Activated CD4-positive, alpha-beta T cell treated with anti-CD3 and anti-CD28 coated beads, Interleukin-2, amount 50 U/mL, for 48 hours (primary cell): ENCODE results near the gene USP9X.
"Not testable (repeated sequence)": the region's sequence is repeated elsewhere in the genome, so short reads cannot be mapped to it uniquely, and the experiment has no call there.

Experiments used
- DNase-seq, 2 experiments: peaks; one replicate each; pipeline ENCODE4 v3.0.0-alpha.2; 2020

Gene USP9X

GRCh38 chrX:41087201-41087600 is 2.0 kb downstream of the USP9X start:
- DNase-seq = no peak

DNA sequence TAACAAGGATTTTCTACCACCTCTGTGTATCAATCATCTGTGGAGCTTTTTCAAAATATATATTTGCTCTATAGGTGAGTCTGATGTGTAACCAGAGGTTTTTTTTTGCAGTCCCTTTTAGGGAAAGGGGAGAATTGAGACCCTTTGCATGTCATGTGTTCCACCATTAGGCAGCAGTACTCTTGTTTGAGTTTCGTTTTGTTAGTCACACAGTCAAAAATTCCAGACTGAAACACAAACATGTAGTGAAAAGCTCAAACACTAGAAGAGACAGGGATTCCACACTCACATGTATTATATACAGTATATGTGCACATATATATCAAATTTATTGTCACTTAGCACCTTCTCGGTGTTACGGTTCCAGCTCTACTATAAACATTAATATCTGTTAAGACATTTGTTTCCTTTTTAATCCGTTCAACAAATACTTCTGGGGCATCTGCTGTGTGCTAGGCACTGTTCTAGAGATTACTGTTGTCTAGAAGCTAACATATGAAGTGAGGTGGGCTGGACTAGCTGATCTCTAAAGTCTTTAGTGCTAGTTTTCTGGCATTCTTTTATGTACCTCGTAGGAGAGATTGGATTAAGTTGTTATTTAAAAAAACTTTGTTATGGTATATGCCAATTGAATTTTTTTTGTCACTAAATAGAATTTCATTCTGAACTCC is 5.5 kb downstream of the USP9X start:
- DNase-seq = no peak

- DNase-seq = no peak
Observed at GRCh38 chrX:41092776-41093175, 7.5 kb downstream of the USP9X start.

- DNase-seq = no peak
Observed at GRCh38 chrX:41095174-41095573, 9.9 kb downstream of the USP9X start.

DNA sequence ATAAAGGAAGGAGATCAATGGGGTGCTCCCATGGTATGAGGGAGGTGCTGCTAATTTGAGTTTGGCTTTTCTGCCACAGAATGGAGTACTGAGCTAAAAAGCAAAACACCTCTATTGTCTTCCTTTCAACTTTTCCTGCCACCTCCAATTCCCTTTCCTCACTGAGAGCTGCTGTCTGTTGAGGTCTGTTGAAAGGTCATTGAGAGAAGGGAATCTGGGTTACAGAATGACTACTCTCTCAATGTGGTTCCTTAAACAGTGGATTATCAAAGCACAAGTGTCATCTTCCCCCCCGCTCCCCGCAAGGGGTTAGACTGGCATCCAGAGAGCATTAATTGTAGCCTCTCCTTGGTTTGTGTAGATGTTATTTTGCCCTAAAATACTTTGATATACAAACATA is 10.7 kb downstream of the USP9X start:
- no peak for DNase-seq

DNA sequence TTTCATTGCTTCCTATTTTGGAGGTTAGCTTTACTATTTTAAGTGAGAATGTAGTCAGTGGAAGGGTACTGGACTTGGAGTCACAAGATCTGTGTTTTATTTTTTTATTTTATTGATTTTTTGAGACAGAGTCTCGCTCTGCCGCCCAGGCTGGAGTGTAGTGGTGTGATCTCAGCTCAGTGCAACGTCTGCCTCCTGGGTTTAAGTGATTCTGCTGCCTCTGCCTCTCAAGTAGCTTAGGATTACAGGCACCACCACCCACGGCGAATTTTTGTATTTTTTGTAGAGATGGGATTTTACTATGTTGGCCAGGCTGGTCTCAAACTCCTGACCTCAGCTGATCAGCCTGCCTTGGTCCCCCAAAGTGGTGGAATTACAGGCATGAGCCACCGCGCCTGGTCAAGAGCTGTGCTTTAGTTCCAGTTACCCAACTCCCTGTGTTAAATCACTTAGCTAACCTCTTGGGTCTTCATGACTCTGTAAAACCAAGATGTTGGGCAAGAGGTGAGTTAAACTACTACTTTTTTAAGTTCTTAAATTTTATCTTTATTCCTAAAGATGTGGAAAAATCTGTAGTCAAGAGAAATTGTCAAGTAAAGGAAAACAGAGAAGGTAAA is 11.2 kb downstream of the USP9X start:
- no peak for DNase-seq

- no peak for DNase-seq
Observed at GRCh38 chrX:41097326-41097725, 12.1 kb downstream of the USP9X start.

DNA sequence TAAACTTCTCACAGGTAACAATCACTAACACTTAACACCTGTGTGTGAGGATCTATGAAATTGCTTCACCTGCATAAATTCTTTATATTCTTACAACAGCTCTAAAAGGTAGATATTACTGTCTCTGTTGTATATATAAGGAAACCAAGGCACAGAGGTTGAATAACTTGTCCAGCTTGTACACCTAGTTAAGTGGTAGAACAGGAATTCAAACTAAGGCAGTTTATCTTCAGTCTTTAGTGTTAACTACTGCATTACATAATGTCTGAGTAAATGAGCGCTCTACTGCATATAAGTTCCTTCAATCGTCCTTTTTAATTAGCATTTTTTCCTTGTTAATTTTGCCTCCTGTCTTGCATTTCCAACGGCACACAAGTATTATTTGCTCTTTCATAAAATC is 15.0 kb downstream of the USP9X start:
- no peak for DNase-seq

- DNase-seq = no peak
Observed at GRCh38 chrX:41100819-41101218, 15.6 kb downstream of the USP9X start.

- no peak for DNase-seq
Observed at GRCh38 chrX:41105005-41105404, 19.8 kb downstream of the USP9X start.

GRCh38 chrX:41106257-41106656 is 21.0 kb downstream of the USP9X start:
- not testable (repeated sequence) for DNase-seq

- no peak for DNase-seq
Observed at GRCh38 chrX:41108007-41108406, 22.8 kb downstream of the USP9X start.

GRCh38 chrX:41108463-41109205 is 23.4 kb downstream of the USP9X start:
- no peak for DNase-seq

- no peak for DNase-seq
Observed at GRCh38 chrX:41110801-41111625, 25.8 kb downstream of the USP9X start.

GRCh38 chrX:41115104-41115425 is 29.8 kb downstream of the USP9X start:
- peak in 1 of 2 experiments; percentile 15 for DNase-seq

DNA sequence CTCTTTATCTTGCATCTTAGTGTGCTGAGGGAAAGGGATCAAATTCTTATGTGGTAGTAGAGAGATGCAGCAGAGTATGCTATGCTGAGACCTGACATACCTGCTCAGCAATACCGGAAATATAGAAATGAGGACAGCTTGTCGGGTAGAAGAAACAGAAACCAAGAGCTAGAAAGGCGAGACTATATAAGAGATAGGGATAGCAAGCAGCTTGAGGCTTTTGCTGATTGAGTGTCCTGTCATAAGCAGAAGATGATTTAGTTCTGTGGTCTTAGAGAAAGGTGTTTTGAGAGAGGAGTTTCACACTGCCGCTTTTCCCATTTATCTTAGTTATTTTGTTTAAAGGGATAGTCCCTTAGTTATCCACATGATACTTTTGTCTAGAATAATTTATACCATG is 31.7 kb downstream of the USP9X start:
- no peak for DNase-seq

DNA sequence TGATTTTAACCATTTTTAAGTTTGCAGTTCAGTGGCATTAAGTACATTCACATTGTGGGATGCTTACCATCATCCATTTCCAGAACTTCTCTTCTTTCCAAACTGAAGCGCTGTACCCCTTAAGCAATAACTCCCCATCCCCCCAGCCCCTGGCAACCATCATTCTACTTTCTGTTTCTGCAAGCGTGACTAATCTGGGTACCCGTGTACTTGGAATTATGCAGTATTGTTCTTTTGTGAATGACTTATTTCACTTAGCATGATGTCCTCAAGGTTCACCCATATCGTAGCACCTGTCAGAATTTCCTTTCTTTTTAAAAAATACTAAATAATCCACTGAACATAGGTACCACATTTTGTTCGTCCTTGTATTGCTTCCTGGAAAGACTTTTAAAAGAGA is 32.9 kb downstream of the USP9X start:
- peak; percentile 34 to 43 for DNase-seq

DNA sequence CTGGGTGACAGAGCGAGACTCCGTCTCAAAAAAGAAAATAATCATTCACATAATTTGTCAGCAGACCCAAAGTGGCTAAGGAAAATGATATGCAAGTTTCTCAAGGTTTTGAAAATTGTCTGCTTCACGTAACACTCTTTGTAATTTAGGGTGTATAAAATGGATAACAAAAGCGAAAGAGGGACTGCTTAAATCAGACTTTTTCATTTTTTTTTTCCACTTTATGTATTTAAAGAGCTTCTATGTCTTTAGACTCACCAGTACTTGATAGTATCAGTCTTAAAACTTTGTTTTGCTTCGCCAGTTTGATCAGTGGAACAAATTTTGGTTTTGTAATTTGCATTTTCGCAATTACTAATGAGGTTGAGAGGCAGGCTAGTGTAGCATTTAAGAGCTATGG is 34.6 kb downstream of the USP9X start:
- no peak for DNase-seq

DNA sequence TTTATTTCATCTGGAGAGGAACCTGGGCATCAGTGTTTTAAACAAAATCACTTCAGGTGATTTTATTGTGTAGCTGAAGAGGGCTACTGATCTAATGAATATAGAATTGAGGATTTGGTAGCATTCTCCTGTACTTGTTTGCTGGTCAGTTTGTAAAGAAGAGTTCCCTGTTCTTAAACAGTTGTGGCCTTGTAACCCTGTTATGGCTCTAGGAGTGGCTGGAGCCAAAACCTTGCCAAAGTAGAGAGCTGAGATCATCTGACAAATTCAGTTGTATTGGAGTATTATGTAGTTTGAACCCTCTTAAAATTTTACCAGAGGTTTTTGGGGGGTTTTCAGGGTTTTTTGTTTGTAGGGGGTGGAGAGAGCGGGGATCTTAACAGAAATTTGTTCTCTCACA is 36.5 kb downstream of the USP9X start:
- DNase-seq = no peak

DNA sequence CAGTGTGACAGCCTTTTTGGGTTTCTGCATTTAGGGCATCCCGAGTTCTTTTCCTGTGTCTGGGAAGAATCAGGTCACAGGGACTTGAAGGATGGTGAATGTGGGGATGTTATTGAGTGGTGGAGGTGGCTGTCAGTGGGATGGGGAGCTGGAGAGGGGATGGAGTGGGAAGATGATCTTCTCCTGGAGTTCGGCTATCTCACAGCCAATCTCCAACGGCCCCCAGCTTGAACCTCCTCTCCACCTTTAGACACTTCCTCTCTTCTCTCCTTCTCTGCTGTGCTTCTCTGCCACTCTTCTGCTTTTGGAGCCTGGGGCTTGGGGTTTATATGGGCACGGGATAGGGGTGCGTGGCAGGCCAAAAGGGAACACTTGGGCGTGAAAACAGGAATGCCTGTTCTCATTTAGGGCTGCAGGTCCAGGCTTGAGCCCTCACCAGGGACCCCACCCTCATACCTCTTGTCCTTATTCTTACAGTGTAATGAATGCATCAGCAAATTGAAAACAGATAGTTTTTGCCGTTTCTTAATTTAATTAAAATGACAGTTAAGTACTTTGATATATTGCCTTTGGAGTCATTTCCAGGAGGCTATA is 37.5 kb downstream of the USP9X start:
- DNase-seq = no peak

DNA sequence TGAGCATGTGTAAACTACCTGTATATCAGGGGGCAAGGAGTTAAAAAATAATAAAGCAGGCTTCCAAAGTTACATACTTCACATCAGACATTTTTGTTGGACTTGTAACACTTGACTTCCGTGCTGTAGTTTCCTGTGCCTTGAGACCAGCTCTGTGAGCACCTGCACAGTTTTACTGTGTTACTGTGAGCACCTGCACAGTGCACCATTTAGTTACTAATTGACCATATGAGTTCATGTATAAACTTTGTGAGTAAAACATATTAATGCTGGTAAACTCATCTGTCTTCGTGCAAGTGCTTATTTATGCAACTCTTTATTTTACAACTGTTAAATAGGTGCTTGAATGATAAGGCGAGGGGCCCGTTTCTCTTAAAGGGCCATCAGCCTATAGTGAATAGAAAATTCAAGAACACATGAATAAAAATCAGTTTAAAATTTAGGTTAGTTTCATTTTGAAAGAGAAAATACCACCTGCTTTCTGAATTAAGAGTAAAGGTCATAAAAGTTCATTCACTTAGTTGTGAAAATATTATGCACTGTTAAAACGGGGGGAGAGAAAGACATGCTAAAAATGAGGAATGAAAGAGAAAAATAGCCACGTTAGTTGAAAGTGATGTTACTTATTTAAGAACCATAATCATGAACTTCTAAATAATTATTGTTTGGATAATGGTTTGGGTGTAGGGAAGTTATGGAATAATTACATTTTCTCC is 42.4 kb downstream of the USP9X start:
- DNase-seq = no peak

DNA sequence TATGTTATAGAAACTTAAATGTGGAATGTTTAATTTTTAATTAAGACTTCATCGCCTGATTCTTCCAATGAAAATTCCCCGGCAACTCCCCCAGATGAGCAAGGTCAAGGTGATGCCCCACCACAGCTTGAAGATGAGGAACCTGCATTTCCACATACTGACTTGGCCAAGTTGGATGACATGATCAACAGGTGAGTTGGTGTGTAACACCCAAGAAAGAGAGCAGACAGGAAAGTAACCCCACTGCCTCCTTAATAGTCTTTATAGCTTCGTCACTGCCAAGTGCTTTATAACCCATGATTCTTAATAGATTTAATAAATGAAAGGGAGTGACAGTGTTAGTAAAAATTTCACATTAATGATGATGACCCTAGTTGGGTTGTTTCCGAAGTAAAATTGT is 43.7 kb downstream of the USP9X start:
- DNase-seq = no peak
